Stimulated activated CD8-positive, alpha-beta memory T cell treated with anti-CD3 and anti-CD28 coated beads, Interleukin-7, amount 100 ng/mL, for 1 hour (primary cell): ENCODE data around the gene RFX7.

Source experiments
- DNase-seq, 2 donors: peaks; one replicate each; pipeline ENCODE4 v3.0.0-alpha.2; 2020; ENCODE audit warnings: low read depth in 2 of 2

RFX7 gene

DNA sequence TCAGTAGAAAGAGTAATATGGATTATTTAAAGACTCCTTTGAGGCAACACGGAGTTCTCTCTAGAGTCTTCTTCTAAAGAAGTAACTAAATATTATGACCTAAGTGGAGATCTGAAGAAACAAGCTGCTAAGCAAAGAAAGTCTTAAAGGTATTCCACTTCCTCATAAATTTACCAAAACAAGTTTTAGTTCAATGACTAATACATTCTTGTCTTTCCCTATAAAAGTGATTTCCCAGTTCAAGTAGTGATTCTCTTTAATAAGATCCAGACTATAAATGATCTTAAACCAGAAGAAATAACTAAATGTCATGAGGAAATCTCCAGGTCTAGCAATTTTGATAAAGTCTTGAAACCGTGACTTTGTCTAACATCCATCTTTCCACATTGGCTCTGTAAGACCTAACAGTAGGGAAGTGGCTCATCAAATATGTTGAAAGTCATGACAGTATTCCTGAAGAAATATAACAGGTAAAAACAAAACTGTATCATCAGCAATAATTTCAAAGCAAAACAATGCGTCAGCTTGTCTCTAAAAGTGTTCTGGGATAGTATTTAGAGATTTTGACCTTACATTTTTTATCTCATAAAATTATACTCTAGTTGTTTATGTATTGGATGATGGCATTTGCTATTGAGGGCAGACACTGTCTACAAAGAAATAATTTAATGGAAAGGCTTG is 198.5 kb downstream of the RFX7 start:
- DNase-seq: no peak

DNA sequence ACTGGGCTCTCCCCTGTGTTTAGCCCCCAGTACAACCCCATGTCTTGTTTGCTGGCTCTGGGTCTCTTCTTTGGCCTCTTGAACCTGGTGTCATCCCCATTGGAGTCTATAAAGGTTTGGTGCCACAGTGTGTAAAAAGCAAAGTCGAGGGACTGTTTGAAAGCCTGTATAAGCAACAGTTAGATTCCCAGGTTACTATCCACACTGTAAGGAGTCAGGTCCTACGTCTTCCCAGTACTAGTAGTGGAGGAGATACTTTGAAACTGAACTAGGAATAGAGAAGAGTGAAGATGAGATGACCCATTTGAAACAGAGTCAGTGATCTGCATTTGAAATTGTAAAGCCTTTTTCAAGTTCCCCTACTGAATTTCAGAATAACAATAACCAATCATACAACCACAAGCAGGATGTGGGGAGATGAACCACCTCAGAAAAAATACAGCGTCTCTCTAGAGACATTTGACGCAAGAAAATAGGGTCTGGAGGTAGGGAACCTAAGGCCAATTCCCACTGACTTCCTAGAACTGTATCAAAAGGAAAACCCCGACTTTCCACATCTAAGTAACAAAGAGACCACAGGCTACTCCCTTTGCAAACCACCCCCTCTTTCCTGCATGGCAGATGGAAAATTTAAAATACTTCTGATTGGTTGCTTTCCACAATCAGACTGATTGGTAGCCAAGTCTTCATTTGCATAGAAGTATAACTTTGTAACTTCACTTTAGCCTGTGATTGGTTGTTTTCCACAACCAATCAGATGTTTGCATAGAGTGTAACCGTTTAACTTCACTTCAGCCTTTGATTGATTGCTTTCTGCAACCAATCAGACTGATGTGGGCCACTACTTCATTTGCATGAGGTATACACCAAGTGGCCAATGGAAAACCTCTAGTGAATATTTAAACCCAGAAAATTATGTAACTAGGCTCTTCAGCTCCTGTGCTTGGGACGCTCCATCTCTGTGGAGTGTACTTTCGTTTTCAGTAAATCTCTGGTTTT is 200.4 kb downstream of the RFX7 start:
- DNase-seq: no peak

DNA sequence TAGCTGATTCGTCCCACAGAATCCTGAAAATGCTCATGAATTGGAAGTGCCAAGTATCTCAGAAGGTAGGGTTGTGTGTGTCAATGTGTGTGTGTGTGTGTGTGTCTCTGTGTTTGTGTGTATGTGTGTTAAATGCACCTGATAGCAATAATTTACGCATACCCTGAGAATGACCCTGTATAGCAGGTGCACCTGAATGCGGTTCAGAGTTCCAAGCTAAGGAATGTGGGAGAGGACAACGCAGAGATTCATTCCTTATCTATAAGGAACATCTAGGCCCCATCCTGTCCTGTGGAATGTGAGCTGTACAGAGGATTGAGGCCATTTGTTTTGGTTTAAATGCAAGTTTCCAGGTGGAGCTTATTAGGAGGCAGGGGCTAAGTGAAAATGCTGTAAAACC is 201.2 kb downstream of the RFX7 start:
- DNase-seq: no peak

DNA sequence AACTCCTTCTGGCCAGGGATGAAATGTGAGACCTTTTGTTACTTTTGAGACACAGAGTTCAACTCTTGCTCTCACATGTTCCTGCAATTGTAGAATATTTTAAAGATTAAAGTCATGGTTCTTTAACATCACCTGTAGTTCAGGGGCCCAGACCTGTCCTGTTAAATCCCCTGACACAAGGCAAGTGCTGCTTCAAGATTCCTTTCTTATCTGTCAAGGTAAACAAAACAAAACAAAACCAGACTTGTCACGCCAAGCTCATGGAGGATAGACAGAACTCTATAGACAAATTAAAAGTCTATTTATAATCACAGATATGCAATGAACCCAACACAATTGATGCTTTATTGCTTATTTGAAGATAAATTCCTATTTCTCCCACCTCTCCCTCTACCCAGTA is 201.6 kb downstream of the RFX7 start:
- no peak for DNase-seq

DNA sequence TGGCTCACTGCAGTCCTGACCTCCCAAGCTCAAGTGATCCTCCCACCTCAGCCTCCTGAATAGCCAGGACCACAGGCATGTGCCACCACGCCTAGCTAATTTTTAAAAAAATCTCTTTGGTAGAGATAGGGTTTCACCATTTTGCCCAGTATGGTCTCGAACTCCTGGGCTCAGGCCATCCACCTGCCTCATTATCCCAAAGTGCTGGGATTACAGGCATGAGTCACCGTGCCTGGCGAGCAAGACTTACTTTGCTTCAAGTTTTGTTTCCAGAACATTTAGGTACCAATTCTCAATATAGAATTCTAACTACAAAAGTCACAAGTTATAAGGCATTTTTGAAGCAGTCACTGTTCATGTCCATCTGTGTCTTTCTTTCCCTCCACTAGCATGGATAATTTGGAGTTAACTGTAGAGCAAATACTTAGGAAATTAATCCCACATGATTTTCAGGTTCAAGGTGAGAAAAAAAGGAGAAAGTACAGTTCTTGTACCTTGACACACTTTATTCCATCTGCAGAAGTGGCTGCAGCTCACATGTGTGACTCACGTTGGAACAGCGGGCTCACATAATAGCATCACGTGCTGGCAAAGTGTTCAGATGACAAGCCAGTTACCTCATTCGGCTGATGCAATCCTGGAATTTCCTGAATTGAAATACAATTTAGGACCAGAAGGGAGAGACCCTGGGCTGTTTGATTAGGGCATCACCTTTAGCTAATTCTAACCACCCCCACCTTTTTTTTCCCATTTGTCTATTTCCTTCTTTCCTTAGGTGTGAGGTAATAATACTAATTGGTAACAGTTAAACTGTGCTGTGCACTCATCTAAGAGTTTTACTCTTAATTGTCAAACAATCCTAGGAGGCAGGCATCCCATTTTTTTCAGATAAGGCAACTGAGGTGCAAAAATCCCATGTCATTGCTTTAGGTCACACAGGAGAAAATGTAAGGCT is 203.3 kb downstream of the RFX7 start:
- DNase-seq: no peak

DNA sequence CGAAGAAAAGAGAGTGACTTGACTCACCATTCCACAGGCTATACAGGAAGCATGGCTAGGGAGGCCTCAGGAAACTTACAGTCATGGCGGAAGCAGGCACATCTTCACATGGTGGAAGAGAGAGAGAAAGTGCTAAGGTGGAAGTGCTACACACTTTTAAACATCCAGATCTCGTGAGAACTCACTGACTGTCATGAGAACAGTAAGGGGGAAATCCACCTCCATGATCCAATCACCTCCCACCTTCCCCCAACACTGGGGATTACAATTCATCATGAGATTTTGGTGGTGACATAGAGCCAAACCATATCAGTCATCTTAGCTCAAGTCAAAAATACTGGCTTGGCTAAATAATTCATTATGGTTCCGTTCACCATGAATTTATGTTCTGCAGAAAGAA is 205.0 kb downstream of the RFX7 start:
- no peak for DNase-seq

DNA sequence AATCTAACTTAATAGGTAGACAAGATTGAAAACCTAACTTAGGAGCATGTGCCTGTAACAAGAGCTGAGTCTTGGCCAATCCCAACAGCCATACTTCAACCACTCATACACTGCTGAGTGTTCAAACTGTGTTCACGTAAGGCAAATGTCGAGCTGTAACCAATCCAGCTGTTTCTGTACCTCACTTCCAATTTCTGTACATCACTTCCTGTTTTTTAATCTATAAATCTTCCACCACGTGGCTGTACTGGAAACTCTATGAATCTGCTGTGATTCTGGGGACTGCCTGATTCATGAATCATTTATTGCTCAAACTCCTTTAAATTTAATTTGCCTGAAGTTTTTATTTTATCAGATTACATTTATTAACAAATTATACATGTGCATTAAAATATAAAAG is 205.7 kb downstream of the RFX7 start:
- DNase-seq: no peak
